GM12891 (cell line): ENCODE results near the gene OXTR.

Source experiments
- DNase-seq: peaks from one replicate; pipeline ENCODE4 v3.0.0; 2011; ENCODE audit warnings: low spot score; ENCODE audit not compliant: insufficient read length
- FAIRE-seq: peaks from 2 replicates; lab custom pipeline; 2011; peaks lifted over from hg19 to GRCh38; lab: Jason Lieb, UNC
- PAX5 ChIP-seq: IDR thresholded peaks from 2 replicates; pipeline ENCODE4 v1.6.1; 2011; ENCODE audit warnings: low read length, moderate library complexity, mild to moderate bottlenecking; ENCODE audit not compliant: insufficient read depth, severe bottlenecking
- POLR2A ChIP-seq: IDR thresholded peaks from 2 replicates; pipeline ENCODE4 v1.6.1; 2011; ENCODE audit warnings: low read depth, low read length, control low read depth
- POLR2AphosphoS5 ChIP-seq: IDR thresholded peaks from 2 replicates; pipeline ENCODE4 v1.6.1; 2011; ENCODE audit warnings: low read depth, low read length, control low read depth
- POU2F2 ChIP-seq: IDR thresholded peaks from 2 replicates; pipeline ENCODE4 v1.6.1; 2011; ENCODE audit warnings: low read depth, mild to moderate bottlenecking, control low read depth, low read length, moderate library complexity
- SPI1 ChIP-seq: IDR thresholded peaks from 2 replicates; pipeline ENCODE4 v1.6.1; 2011; ENCODE audit warnings: low read depth, low read length, control low read depth
- TAF1 ChIP-seq: IDR thresholded peaks from 2 replicates; pipeline ENCODE4 v1.6.1; 2011; ENCODE audit warnings: low read depth, low read length, control low read depth

The OXTR gene

GRCh38 chr3:8734137-8734878 is 35.1 kb downstream of the OXTR start:
- no peak for FAIRE-seq
- no peak for TF ChIP-seq POLR2AphosphoS5
- TF ChIP-seq POU2F2 = no peak
- TF ChIP-seq PAX5 = no peak
- TF ChIP-seq TAF1 = no peak
- TF ChIP-seq SPI1 = no peak
- no peak for TF ChIP-seq POLR2A
- DNase-seq = no peak

GRCh38 chr3:8733332-8734094 is 35.9 kb downstream of the OXTR start, which contains the start of gene CAV3:
CAV3 (plus strand) TSS chr3:8733802; CDS start chr3:8733877, 75 bp downstream.
- DNase-seq (no peak), FAIRE-seq (no peak)
- TF ChIP-seq POU2F2 (no peak), POLR2AphosphoS5 (no peak), PAX5 (no peak), SPI1 (no peak), TAF1 (no peak), POLR2A (no peak)

- no peak for FAIRE-seq
- TF ChIP-seq PAX5 (no peak), POLR2AphosphoS5 (no peak), SPI1 (no peak), POLR2A (no peak), TAF1 (no peak), POU2F2 (no peak)
- no peak for DNase-seq
These were observed 37.0 kb downstream of the OXTR start for GRCh38 chr3:8732413-8732812.

GRCh38 chr3:8730656-8731055 is 38.8 kb downstream of the OXTR start:
- no peak for FAIRE-seq
- DNase-seq = no peak
- no peak for TF ChIP-seq POU2F2
- TF ChIP-seq SPI1 = no peak
- no peak for TF ChIP-seq POLR2AphosphoS5
- no peak for TF ChIP-seq POLR2A
- no peak for TF ChIP-seq TAF1
- TF ChIP-seq PAX5 = no peak

GRCh38 chr3:8729479-8729878 is 39.9 kb downstream of the OXTR start:
- FAIRE-seq (no peak), DNase-seq (no peak)
- TF ChIP-seq TAF1 (no peak), PAX5 (no peak), POLR2AphosphoS5 (no peak), POLR2A (no peak), SPI1 (no peak), POU2F2 (no peak)

GRCh38 chr3:8727605-8728512 is 41.6 kb downstream of the OXTR start:
- FAIRE-seq (no peak), DNase-seq (no peak)
- no peak for TF ChIP-seq POU2F2
- no peak for TF ChIP-seq TAF1
- no peak for TF ChIP-seq SPI1
- TF ChIP-seq POLR2A = no peak
- no peak for TF ChIP-seq PAX5
- no peak for TF ChIP-seq POLR2AphosphoS5

GRCh38 chr3:8724108-8724752 is 45.2 kb downstream of the OXTR start:
- DNase-seq = no peak
- TF ChIP-seq TAF1 = no peak
- TF ChIP-seq SPI1 = no peak
- TF ChIP-seq POLR2AphosphoS5 = no peak
- TF ChIP-seq POLR2A = no peak
- TF ChIP-seq PAX5 = no peak
- no peak for TF ChIP-seq POU2F2
- no peak for FAIRE-seq

- DNase-seq (no peak), FAIRE-seq (no peak)
- TF ChIP-seq POLR2AphosphoS5 = no peak
- TF ChIP-seq POLR2A = no peak
- no peak for TF ChIP-seq PAX5
- no peak for TF ChIP-seq POU2F2
- TF ChIP-seq SPI1 = no peak
- TF ChIP-seq TAF1 = no peak
These were observed 45.8 kb downstream of the OXTR start for GRCh38 chr3:8723612-8724011.
